Dedifferentiated amniotic fluid mesenchymal stem cell (primary cell): ENCODE measurements around the gene RPS19BP1.

Experiments
- DNase-seq: peaks from one replicate; pipeline ENCODE4 v3.0.0-alpha.2; 2016; ENCODE audit errors: extremely low spot score

RPS19BP1 gene

GRCh38 chr22:39490966-39491680, 41.4 kb downstream of the RPS19BP1 start:
- no peak for DNase-seq

DNA sequence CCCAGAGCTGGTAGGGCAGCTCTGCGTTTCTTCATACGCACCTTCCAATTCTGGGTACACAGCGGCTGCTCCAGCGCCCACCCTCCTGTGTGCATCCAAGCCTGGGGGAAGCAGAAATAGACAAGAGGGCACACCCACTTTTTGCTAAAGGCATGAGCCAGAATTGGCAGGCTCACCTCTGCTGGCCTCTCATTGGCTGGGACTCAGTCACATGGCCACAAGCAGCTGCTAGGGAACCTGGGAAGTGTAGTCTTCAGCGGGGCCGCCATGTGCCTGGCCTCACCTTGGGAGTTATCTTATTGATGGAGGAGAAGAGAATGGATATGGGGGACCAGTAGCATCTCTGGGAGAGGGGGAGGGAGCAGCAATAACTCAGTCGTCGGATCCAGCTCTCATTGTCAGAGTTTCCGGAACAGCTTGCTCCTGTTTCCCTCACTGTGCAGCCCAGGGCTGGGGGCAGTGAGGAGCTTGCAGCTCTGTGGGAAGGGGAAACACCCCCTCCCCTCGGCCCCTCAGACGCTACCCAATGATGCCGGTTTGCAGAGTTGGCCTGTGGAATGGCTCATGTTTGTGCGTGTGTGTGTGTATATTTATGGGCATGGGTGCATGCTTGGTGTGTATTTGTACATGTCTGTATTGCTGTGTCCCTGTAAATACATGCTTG, 42.3 kb downstream of the RPS19BP1 start:
- DNase-seq, result no peak

GRCh38 chr22:39489094-39490068, 43.2 kb downstream of the RPS19BP1 start:
- DNase-seq, result no peak

- no peak for DNase-seq
Observed at GRCh38 chr22:39488563-39489083, 43.9 kb downstream of the RPS19BP1 start.

- DNase-seq, result no peak
Observed at GRCh38 chr22:39487826-39488520, 44.6 kb downstream of the RPS19BP1 start.

- DNase-seq, result no peak
Observed at GRCh38 chr22:39486951-39487825, 45.4 kb downstream of the RPS19BP1 start.

DNA sequence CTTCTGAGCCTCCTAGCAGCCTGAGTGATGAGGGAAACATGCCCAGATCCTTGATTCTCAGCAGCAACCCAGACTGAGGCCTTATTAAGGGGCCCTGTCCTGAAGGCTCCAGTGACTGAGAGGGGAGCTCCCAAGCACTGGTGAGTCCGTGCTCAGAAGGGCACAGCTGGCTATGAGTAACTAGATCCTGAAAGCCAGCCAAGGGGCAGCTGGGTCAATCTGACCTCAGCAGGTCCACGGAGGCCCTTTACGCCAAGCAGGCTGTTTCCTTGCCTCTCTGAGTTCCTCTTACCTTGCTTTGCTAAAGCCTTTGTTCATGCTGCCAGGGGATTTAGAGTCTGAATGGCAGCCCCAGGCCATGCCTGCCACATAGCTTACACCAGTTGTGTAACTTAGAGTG, 49.8 kb downstream of the RPS19BP1 start:
- no peak for DNase-seq

DNA sequence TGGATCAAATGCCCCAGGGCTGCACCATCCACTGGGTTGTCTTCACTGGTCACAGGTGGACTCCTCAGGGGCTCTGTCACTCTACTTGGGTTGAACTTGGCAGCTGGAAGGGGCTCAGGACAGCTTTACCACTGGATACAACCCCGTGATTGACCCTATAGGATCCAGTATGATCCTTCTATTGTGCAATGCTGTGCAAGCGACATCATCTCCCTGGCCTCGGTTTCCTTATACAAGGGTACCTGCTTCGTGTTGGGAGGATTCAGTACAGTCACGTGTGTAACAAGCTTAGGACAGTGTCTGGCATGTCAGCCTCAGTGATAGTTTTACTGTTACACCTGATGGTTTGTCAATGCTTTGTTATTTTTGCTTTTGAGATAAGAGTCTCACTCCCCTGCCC, 51.0 kb downstream of the RPS19BP1 start:
- no peak for DNase-seq

GRCh38 chr22:39481054-39481453, 51.5 kb downstream of the RPS19BP1 start:
- DNase-seq, result no peak

- no peak for DNase-seq
Observed at GRCh38 chr22:39480557-39480956, 52.0 kb downstream of the RPS19BP1 start.

DNA sequence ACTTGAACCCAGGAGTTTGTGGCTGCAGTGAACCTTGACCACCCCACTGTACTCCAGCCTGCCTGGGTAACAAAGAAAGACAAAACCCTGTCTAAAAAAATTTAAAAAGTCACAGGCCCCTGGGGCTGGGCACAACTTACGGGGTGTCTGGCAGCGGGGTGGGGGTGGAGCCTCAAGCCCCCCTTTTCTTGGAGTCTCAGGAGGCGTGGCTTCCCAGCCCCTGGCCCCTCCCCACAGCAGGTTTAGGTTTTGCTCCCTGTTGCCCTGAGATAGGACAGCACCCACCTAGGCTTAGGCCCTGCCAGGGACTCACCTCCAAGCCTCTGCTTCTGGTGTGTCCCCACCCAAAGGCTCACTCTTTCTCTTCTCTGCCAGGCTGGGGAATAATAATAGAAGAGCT, 53.3 kb downstream of the RPS19BP1 start:
- DNase-seq, result no peak
